Measurements from ENCODE around the gene IDUA.

The IDUA gene

DNA sequence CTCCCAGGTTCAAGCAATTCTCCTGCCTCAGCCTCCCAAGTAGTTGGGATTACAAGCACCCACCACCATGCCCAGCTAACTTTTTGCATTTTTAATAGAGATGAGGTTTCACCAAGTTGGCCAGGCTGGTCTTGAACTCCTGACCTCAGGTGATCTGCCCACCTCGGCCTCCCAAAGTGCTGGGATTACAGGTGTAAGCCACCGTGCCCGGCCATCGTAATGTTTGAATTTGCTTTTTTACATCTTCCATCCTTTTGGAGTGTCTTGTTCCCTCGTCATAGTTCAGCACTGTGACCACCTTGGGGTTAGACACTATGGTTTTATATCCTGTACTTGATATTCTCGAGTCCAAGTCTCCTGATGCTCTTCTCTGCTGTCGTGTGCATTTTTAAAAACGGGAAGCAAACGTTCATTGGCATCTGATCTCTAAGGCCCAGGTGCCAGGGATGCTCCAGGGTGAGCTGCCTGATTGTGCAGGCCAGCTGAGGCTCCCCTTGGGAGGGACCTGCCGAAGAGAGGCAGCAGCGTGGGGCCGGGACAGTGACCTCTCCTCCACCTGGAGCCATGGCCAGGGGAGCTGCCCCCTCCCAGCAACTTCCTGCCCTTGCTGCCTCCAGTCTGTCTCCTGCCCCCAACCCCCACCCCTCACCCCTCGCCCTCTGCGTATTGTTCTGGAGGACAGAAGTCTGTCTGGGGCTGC, 30.2 kb upstream of the IDUA start:
- no peak for DNase-seq (ENCODE audit: low read depth)

DNA sequence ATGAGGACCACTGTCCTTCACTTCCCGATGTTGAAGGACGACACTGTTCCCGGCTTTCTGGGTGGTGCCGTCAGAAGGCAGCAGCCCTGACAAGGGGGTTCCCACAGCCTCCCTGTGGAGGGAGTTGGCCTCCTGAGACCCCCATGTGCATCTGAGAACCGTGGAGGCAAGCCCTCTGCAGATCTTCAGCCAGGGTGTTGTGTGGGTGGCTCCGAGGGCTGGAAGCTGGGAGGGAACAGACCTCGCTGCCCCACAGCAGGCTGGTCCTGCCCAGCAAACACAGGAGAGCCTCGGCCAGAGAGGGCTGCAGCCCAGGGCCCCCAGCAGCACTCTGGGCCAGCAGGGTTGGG, 29.6 kb upstream of the IDUA start:
- DNase-seq (ENCODE audit: low read depth) = no peak

- DNase-seq (ENCODE audit: low read depth) = no peak
Observed at GRCh38 chr4:957581-958313, 29.1 kb upstream of the IDUA start.

- no peak for DNase-seq (ENCODE audit: low read depth)
Observed at GRCh38 chr4:958314-958665, 28.6 kb upstream of the IDUA start.

DNA sequence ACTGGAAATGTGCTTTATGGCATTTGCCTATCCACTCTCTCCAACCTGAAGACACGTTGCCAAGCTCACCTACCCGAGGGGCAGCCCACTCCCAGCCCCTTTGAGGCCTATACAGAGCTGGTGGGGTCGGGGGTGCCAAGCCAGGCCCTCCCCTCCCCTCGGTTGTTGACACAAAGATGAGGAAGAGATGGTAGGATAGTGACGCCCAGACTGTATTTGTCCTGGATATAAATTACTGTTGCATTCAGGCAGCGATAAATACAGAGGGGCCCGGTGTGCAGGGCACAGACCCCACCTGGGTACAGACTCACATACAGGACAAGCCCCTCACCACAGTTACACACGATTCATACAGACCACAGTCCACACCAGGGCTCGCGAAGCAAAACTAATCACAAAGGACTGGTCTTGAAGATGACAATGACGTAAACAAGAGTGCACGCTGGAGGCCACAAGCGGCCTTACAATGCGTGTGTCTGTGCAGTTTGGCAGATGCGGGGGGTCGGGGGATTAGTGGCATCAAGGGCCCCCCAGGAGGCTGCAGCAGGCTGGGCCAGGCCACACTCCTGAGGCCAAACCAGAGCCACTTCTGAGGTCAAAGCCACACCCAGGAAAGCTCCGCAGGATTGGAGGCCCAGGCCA, 28.0 kb upstream of the IDUA start:
- no peak for DNase-seq (ENCODE audit: low read depth)

DNA sequence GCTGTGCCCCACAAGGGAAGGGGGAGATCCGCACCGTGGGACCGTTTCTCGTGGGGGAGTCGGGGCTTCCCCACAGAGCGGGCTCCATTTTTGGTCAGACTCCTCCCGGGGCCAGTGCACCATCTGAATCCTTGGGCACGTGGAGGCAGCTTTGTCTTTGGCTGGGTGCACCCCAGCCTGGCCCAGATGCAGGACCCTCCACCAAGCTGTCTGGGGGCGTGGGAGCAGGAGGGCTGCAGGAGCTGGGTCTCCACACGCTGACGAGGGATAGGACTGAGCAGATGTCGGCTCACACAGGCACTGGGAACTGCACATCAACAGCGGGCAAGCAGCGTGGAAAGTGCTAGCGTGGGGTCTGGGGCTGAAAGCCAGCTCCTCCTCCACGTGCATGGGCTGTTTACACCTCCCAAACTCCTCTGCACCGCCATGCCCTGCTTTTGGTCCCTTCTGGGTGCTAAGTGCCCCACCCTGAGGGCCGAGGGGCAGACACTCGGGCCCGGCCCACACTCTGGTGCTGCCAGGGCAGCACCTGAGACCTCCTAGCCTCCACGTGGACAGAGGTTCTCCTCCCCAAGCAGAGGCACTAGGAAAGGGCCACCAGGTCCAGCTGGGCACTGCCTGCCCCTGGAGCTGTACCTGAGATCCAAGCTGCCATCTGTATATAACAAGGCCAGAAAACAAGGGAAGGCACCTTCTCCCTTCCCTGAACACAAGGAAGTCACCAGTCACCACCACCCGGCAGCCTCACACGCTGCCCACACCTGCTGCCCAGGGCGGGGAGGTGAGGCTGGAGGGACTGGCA, 27.3 kb upstream of the IDUA start:
- DNase-seq (ENCODE audit: low read depth) = no peak

DNA sequence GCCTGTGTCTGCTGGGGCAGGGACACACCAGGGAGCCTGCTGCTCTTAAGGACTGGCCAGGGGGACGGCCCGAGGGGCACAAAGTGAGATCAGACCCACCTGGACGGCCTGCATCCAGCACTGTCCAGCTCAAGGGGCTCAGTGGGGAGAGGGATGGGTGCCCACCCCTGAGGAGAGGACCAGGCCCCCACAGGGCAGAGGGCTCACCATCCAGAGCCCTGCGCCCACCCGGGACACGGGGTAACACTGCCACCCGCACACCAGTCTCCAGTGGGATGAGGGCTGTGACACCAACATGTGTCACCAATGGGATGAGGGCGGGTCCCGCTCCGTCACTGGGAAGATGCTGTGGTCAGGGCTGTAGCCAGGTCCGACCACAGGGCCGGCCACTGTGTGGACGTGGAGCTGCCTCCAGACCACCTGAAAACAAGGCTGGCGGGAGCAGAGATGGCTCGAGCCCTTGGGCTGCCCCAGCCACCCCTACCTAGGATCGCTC, 26.7 kb upstream of the IDUA start:
- no peak for DNase-seq (ENCODE audit: low read depth)

DNA sequence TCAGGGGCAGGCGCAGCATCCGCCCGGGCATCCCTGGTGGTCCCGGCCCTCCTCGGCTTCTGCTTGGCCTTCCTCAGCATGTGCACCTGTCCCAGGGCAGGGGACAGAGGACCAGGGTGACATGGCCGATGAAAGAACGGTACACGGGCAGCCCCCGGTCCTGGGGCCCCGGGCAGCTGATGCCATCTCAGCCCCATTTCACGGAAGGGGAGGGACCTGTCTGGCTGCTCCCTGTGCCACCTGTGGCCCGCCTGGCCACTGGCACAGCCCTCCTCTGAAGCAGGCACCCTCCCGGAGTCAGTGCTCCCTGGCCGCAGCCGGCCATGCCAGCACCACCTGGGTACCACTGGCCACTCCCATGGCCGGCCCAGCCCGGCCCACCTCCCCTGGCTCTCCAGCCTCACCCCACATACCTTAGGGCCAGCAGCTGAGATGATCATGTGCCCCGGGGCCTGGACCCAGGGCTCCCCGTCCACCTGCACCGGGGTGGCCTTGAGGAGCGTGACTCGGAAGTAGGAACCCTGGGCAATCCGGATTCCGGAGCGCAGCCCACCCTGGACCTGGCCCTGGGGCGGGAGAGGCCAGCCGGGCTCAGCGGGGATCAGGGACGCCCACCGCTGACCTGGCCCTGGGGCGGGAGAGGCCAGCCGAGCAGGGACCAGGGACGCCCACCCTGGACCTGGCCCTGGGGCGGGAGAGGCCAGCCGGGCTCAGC, 26.1 kb upstream of the IDUA start:
- DNase-seq (ENCODE audit: low read depth) = no peak

- DNase-seq (ENCODE audit: low read depth) = no peak
Observed at GRCh38 chr4:961351-962230, 25.3 kb upstream of the IDUA start.

DNA sequence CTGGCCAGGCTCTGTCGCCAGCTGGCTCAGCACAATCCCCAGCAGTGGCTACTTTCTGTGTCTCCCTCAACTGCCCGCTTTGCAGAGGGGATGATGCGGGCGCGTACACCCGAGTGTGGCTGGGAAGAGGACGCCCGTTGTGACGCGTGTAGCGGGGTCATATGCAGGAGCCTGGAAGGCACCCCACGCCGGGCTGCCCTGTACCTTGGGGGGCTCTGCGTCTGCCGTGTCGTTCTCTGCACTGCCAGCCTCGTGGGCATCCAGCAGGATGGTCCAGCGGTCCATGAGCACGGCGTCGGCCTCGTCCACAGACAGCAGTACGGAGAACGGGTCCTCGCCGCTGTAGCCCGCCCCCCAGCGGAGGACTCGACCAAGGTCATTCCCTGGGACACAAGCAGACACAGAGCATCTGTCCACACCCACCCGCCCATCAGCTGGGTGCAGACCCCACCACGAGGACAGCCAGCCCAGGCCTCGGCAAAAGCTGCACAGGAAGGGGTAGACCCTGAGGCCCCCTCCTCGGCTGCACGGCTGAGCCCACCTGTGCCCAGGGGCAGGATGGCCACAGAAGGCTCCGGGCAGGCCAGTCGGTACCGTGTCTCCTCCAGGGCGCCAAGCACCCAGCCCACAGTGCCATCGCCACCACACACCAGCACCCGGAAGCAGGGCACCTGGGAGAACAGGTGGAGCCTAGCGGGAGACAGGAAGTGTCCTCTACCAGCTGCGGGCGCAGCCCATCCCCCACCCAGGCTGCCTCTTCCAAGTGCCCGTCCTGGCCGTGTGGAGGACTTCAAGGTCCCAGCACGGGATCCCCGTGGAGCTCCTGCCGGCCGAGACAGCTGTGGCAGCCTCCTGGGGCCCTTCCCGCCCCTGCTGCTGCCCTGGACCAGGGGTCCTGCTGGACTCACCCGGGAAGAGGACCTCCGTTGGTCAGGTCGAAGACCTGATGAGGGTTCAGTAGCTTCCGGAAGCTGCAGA, 24.3 kb upstream of the IDUA start:
- DNase-seq (ENCODE audit: low read depth) = no peak

- no peak for DNase-seq (ENCODE audit: low read depth)
Observed at GRCh38 chr4:963276-964225, 23.3 kb upstream of the IDUA start.

DNA sequence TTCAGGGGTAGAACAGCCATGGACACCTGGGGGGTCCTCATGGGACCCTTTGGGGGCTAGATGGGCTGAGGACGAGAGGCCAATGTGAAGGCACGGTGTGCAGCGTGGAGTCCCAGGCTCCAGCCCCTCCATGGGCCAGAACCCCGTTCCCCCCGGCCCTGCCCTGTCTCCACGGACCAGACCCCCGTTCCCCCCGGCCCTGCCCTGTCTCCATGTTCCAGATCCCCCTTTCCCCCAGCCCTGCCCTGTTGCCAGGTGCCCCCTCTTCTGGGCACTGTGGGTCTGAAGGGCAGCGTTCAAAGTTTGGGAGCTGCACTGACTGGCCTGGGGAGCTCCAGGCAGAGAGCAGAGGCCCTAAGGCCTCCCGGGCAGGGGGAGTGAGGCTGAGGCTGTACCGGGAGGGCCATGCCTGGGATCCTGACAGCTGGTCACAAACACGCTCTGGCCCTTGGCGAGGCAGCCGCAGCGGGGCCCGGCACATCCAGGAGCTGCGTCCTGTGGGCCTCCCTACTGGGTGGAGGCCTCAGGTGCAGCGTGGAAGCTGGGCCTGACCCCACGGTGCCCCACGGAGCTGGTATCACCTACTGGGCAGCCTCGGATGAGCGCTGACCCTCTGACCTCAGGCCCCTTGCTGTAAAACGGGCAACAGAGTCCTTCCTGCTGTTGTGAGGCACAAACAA, 22.4 kb upstream of the IDUA start:
- DNase-seq (ENCODE audit: low read depth) = no peak

- no peak for DNase-seq (ENCODE audit: low read depth)
Observed at GRCh38 chr4:965048-965765, 21.6 kb upstream of the IDUA start.

- DNase-seq (ENCODE audit: low read depth) = no peak
Observed at GRCh38 chr4:965766-966134, 21.1 kb upstream of the IDUA start.

GRCh38 chr4:966266-967112, 20.4 kb upstream of the IDUA start:
- DNase-seq (ENCODE audit: low read depth) = no peak

All from stromal cell of bone marrow (primary cell).